HepG2 (cell line): ENCODE results near the gene CPS1. TPM values are rescaled to one million over a fixed set of nuclear protein-coding genes. Genes with fewer than 3 reads are reported as not detected.
A peak's percentile ranks its signal among the peaks of the same experiment; 100 is the strongest.

Experiments
- CBFB ChIP-seq: sonication (generic); formaldehyde crosslinking; IDR thresholded peaks from 2 replicates; pipeline ENCODE4 v1.4.0; 2020; ENCODE audit warnings: missing genetic modification reagents
- NKX3-1 ChIP-seq: sonication (generic); formaldehyde crosslinking; IDR thresholded peaks from 2 replicates; pipeline ENCODE4 v1.5.0; 2020; ENCODE audit warnings: missing genetic modification reagents
- ZFX ChIP-seq: sonication (generic); formaldehyde crosslinking; IDR thresholded peaks from 2 replicates; pipeline ENCODE4 v1.4.0; 2020; ENCODE audit warnings: mild to moderate bottlenecking, low read depth, missing genetic modification reagents, moderate library complexity
- ZNF282 ChIP-seq: fragments of 450-650 bp; IDR thresholded peaks from 2 replicates; pipeline ENCODE4 v1.6.1; 2018; ENCODE audit not compliant: partially characterized antibody
- ZNF331 ChIP-seq: sonication (generic); formaldehyde crosslinking; IDR thresholded peaks from 2 replicates; pipeline ENCODE4 v1.4.0; 2020; ENCODE audit warnings: missing genetic modification reagents
- ZNF552 ChIP-seq: sonication (generic); formaldehyde crosslinking; IDR thresholded peaks from 2 replicates; pipeline ENCODE4 v1.9.0; 2022; ENCODE audit warnings: missing genetic modification reagents, mild to moderate bottlenecking, borderline replicate concordance
- ZNF577 ChIP-seq: sonication (generic); formaldehyde crosslinking; IDR thresholded peaks from 2 replicates; pipeline ENCODE4 v1.4.0; 2020; ENCODE audit warnings: mild to moderate bottlenecking, low read depth, missing genetic modification reagents, borderline replicate concordance
- ZNF720 ChIP-seq: sonication (generic); formaldehyde crosslinking; IDR thresholded peaks from 2 replicates; pipeline ENCODE4 v1.4.0; 2020; ENCODE audit warnings: missing genetic modification reagents
- ZNF792 ChIP-seq: IDR thresholded peaks from 2 replicates; pipeline ENCODE4 v1.6.1; 2016
- ZSCAN12 ChIP-seq: sonication (generic); formaldehyde crosslinking; IDR thresholded peaks from 2 replicates; pipeline ENCODE4 v1.9.0; 2021; ENCODE audit warnings: mild to moderate bottlenecking, missing genetic modification reagents
- polyA plus RNA-seq, 8 experiments: library from polyadenylated mRNA; depleted of rRNA in 3 of 8; stranded (reverse) in 7 of 8; unstranded in 1 of 8; fragments of >200 nt; fragmentation: Illumina TruSeq in 4 of 8; extraction: Trizol in 4 of 8; gene quantifications; 2 replicates each; pipeline versions ENCODE4 v1.2.1 to v1.2.3, GENCODE V29; 2011 to 2016; ENCODE audit warnings: low read depth in 4 of 8, missing spikeins in 1 of 8, mixed read lengths in 1 of 8; ENCODE audit not compliant: insufficient read depth in 1 of 8
- total RNA-seq, 5 experiments: library from RNA; depleted of rRNA; stranded (reverse); fragments of >200 nt; fragmentation: Illumina TruSeq; extraction: Trizol; gene quantifications; 2 replicates each; pipeline ENCODE4 v1.2.3, GENCODE V29; 2016; ENCODE audit warnings: low read depth in 1 of 5
- TF ChIP-seq, protein P1 (sequence below): sonication (generic); formaldehyde crosslinking; IDR thresholded peaks from 2 replicates; pipeline ENCODE4 v1.5.0; 2020; ENCODE audit warnings: missing genetic modification reagents
- TF ChIP-seq, protein P2 (sequence below): sonication (generic); formaldehyde crosslinking; IDR thresholded peaks from 2 replicates; pipeline ENCODE4 v1.9.0; 2022; ENCODE audit warnings: missing genetic modification reagents, mild to moderate bottlenecking, borderline replicate concordance
- TF ChIP-seq, protein P3 (sequence below): sonication (generic); formaldehyde crosslinking; IDR thresholded peaks from 2 replicates; pipeline ENCODE4 v1.8.0; 2022; ENCODE audit warnings: mild to moderate bottlenecking, missing genetic modification reagents
- TF ChIP-seq, protein P4 (sequence below): fragments of 450-650 bp; IDR thresholded peaks from 2 replicates; pipeline ENCODE4 v1.6.1; 2016
- TF ChIP-seq, protein P5 (sequence below): sonication (generic); IDR thresholded peaks from 2 replicates; pipeline ENCODE4 v1.6.1; 2016; ENCODE audit warnings: low read depth, borderline replicate concordance
- TF ChIP-seq, protein P6 (sequence below): fragments of 450-650 bp; IDR thresholded peaks from 2 replicates; pipeline ENCODE4 v1.6.1; 2017
- TF ChIP-seq, protein P7 (sequence below): sonication (generic); formaldehyde crosslinking; IDR thresholded peaks from 2 replicates; pipeline ENCODE4 v1.5.0; 2020; ENCODE audit warnings: missing genetic modification reagents

Gene CPS1
- total and polyA plus RNA-seq, 2 of the 13 experiments (the other 11 are each of a cell fraction or from before 2014, with no cell fraction given), result 24.4 to 51.7 TPM

DNA sequence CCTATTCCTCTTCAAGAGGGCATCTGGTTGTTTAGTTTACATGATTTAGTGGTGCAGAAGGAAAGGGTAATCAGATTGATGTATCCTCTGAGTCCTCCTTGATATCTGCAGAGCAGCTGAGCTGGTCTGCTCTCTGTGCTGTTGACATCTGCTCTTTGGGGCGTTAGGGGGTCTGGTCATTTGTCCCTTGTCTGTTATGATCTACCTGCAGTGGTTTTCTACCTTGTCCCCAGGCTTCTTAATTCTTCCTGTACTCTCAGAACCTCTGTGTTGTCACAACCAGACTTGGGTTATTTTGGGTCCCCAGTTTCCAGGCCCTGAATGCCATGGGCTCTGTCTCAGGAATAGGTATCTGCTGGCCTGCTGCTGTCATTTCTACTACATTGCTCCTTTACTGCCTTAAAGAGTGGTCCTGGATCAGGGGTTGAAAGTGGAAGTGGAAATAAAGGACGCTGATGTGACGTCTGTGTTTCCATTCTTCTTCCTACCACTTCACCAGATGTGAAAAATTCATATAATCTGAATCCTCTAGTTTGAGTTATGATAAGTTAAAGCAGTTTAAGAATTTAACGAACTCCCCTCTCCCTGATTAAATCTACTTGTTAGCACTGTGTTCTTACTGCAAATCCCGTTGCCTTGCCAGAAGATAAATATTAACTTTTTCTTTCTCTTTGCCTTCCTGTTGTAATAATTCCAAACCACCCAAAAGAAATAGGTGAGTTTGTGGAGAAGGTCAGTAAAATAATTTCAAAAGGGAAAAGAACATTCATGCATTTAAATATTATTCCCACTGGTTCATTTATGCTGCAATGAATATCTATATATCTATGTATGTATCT, 16.6 kb upstream of the CPS1 start (continued):
- TF ChIP-seq, protein P1, sequence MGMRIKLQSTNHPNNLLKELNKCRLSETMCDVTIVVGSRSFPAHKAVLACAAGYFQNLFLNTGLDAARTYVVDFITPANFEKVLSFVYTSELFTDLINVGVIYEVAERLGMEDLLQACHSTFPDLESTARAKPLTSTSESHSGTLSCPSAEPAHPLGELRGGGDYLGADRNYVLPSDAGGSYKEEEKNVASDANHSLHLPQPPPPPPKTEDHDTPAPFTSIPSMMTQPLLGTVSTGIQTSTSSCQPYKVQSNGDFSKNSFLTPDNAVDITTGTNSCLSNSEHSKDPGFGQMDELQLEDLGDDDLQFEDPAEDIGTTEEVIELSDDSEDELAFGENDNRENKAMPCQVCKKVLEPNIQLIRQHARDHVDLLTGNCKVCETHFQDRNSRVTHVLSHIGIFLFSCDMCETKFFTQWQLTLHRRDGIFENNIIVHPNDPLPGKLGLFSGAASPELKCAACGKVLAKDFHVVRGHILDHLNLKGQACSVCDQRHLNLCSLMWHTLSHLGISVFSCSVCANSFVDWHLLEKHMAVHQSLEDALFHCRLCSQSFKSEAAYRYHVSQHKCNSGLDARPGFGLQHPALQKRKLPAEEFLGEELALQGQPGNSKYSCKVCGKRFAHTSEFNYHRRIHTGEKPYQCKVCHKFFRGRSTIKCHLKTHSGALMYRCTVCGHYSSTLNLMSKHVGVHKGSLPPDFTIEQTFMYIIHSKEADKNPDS, result 0 out of 2 replicates have a peak, but pooled peaks have one; percentile 49
- no peak for TF ChIP-seq NKX3-1 (CRISPR knock-in tag)
- TF ChIP-seq, protein P2, sequence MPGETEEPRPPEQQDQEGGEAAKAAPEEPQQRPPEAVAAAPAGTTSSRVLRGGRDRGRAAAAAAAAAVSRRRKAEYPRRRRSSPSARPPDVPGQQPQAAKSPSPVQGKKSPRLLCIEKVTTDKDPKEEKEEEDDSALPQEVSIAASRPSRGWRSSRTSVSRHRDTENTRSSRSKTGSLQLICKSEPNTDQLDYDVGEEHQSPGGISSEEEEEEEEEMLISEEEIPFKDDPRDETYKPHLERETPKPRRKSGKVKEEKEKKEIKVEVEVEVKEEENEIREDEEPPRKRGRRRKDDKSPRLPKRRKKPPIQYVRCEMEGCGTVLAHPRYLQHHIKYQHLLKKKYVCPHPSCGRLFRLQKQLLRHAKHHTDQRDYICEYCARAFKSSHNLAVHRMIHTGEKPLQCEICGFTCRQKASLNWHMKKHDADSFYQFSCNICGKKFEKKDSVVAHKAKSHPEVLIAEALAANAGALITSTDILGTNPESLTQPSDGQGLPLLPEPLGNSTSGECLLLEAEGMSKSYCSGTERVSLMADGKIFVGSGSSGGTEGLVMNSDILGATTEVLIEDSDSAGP (CRISPR knock-in tag), result no peak
- TF ChIP-seq ZNF552, result no peak
- TF ChIP-seq CBFB, result no peak
- TF ChIP-seq, protein P3, sequence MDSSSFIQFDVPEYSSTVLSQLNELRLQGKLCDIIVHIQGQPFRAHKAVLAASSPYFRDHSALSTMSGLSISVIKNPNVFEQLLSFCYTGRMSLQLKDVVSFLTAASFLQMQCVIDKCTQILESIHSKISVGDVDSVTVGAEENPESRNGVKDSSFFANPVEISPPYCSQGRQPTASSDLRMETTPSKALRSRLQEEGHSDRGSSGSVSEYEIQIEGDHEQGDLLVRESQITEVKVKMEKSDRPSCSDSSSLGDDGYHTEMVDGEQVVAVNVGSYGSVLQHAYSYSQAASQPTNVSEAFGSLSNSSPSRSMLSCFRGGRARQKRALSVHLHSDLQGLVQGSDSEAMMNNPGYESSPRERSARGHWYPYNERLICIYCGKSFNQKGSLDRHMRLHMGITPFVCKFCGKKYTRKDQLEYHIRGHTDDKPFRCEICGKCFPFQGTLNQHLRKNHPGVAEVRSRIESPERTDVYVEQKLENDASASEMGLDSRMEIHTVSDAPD (CRISPR knock-in tag), result no peak
- no peak for TF ChIP-seq ZNF792 (CRISPR knock-in tag)
- TF ChIP-seq, protein P4, sequence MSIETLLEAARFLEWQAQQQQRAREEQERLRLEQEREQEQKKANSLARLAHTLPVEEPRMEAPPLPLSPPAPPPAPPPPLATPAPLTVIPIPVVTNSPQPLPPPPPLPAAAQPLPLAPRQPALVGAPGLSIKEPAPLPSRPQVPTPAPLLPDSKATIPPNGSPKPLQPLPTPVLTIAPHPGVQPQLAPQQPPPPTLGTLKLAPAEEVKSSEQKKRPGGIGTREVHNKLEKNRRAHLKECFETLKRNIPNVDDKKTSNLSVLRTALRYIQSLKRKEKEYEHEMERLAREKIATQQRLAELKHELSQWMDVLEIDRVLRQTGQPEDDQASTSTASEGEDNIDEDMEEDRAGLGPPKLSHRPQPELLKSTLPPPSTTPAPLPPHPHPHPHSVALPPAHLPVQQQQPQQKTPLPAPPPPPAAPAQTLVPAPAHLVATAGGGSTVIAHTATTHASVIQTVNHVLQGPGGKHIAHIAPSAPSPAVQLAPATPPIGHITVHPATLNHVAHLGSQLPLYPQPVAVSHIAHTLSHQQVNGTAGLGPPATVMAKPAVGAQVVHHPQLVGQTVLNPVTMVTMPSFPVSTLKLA, result no peak
- TF ChIP-seq, protein P5, sequence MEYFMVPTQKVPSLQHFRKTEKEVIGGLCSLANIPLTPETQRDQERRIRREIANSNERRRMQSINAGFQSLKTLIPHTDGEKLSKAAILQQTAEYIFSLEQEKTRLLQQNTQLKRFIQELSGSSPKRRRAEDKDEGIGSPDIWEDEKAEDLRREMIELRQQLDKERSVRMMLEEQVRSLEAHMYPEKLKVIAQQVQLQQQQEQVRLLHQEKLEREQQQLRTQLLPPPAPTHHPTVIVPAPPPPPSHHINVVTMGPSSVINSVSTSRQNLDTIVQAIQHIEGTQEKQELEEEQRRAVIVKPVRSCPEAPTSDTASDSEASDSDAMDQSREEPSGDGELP, result no peak
- TF ChIP-seq ZNF720 (CRISPR knock-in tag), result no peak
- TF ChIP-seq ZFX (CRISPR knock-in tag), result no peak
- no peak for TF ChIP-seq ZNF577 (CRISPR knock-in tag)
- TF ChIP-seq, protein P6, sequence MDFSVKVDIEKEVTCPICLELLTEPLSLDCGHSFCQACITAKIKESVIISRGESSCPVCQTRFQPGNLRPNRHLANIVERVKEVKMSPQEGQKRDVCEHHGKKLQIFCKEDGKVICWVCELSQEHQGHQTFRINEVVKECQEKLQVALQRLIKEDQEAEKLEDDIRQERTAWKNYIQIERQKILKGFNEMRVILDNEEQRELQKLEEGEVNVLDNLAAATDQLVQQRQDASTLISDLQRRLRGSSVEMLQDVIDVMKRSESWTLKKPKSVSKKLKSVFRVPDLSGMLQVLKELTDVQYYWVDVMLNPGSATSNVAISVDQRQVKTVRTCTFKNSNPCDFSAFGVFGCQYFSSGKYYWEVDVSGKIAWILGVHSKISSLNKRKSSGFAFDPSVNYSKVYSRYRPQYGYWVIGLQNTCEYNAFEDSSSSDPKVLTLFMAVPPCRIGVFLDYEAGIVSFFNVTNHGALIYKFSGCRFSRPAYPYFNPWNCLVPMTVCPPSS, result no peak
- TF ChIP-seq ZNF331 (CRISPR knock-in tag), result no peak; the same call in 1 of the 2 replicates
- TF ChIP-seq, protein P7, sequence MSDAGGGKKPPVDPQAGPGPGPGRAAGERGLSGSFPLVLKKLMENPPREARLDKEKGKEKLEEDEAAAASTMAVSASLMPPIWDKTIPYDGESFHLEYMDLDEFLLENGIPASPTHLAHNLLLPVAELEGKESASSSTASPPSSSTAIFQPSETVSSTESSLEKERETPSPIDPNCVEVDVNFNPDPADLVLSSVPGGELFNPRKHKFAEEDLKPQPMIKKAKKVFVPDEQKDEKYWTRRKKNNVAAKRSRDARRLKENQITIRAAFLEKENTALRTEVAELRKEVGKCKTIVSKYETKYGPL (CRISPR knock-in tag), result no peak
- TF ChIP-seq ZNF282, result no peak
- TF ChIP-seq ZSCAN12 (CRISPR knock-in tag), result no peak
